NCI-H1436 (cell line): Measurements from ENCODE around the gene FICD.
A peak's percentile ranks its signal among the peaks of the same experiment; 100 is the strongest.
"Not testable (repeated sequence)": the region's sequence is repeated elsewhere in the genome, so short reads cannot be mapped to it uniquely, and the experiment has no call there.

Experiments used
- DNase-seq: peaks from one replicate; lab custom pipeline; 2025; lab: John Stamatoyannopoulos, UW

Gene FICD

DNA sequence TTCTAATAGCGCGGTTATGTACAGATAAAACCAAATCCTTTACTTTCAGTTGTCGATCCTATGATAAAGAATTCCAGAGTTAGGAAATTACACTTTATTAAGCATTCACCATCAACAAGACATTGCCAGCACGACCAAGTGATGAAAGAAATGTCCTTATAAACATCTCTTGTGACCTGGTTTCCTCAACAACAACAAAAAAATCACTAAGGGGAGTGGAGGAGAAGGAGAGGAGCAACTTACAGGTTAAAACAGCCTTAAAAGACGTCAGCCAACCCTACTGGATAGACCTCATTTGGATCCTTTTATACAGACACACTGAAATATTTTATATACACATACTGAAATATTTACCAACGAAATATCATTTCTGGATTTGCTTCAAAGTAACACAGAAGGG is 23.1 kb downstream of the FICD start:
- DNase-seq, result no peak

DNA sequence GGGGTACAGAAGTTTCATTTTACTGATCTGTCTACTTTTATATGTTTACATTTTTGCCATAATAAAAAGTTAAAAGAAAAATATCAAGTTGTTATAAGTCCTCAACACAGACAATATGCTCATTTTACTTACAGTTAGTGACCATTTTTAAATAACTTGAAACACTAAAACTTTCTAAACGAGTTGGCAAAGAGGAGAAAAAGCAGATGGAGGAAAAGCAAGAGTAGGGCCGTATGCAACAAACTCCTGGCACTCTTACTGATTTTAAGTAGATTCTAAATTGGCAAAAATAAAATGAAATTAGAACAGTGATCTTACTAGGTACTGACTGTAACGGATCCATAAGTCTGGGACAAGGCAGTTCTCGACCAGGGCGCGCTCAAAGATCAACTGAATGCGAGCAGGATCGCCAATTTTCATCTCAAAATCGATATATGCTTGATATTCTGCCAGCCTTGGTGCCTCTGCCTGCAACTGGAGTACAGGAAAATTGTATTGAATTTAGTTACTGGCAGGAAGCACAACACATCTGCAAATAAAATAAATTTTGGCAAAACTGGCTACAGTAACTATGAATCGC is 23.6 kb downstream of the FICD start:
- no peak for DNase-seq

DNA sequence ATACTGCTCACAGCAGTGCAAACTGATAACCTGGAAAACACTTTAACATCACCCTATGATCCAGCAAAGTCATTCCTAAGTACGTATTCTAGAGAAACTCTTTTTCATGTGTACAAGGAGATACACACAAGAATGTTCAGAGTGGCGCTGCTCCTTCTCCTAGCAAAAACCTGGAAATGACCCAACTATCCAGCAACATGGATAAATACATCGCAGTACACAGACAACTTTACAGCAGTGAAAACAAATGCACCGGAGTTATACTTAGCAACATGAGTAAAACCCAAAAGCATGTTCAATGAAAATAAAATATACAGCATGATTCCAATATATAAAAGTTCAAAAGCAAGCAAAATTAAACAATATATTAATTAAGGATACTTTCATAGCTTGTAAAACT is 27.2 kb downstream of the FICD start:
- DNase-seq, result no peak

DNA sequence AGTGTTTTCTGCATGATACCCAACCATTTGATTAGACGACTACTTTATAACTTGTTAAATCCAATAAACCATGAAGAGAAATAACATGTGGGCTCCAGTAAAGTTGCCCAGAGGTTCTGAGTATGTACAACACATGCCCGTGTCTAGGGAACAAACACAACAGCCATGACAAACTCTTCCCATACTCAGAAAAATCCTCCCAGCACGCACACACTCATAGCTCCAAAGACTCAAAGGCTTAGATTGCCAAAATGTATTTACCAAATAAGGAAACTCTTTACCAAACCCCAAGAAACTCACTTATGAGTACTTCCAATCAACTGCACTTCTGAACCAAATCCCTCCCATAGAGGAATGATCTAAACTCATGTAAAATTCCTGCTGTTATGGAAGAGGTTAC is 28.6 kb downstream of the FICD start:
- no peak for DNase-seq

DNA sequence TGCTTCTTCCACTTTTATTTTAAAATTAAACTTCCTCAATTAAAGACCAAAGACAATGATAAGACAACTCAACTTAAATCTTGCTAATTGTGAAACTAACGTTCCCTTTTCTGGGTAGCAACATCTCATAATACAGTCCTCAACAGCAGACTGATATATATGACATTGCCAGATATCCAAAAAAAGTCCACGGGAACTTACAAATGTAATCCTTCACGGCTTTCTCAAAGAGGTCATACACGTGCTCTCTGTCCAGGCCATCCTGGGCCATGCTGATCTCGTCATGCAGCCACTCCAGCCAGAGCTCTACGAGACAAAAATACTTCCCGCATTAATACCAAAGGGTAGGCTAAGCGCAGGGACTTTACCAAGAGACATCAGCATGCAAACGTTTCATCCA is 32.6 kb downstream of the FICD start:
- DNase-seq, result no peak

DNA sequence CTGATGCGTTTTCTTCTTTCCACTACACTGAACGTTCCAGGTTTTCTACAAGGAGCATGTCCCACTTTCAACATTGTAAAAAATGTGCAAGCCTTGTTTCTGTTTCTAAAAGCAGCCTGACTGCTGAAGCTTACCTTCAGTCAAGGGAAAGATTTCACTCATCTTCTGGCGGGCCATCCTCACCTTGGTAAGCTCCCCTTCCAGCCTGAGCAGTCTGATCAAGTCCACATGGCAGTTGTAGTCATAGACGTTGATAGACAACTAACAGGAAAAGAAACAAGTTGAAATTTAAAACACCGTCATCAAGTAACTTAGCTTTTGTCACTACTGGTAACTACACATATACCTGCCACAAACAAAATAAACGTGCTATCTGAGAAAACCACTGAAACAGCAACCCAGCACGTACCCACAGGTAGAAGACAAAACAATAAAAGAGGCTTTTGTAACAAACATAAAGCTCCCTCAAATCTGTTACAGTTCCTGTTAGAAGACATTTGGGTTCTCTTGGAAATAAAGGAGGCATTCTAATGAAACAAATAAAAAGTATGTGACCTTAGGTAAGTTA is 34.0 kb downstream of the FICD start:
- no peak for DNase-seq

DNA sequence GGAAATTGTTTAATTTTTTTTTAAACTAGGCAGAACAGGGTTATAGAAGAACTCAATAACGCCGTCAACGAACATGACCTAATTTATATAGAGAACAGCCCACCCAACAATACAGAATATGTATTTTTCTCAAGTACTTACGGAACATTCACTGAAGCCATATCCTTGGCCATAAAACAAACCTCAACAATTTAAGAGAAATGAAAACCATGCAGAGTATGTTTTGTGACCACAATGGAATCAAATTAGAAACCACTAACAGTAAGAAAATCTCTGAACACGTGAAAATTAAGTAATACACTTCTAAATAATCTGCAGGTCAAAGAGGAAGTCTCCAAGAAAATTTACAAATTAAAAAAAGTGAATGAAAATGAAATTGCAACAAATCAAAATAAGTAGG is 36.5 kb downstream of the FICD start:
- no peak for DNase-seq

DNA sequence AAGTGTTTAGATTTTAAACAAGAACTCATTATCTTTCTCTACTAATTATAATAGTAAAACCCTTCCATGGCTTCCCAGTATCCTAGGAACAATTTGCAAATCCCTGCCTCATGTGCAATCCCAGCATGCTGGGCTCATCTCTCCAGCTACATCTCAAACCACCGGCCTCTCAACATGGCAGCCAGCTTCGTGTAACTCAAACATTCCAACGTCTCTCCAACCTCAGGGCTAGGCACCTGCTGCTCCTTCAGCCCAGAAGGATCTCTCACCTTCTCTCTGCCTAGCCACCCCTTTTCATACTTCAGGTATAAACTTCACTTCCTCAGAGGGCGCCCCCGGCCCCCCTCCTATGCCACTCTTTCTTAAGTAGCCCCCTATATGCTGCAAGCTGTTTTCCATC is 38.7 kb downstream of the FICD start:
- DNase-seq, result no peak

DNA sequence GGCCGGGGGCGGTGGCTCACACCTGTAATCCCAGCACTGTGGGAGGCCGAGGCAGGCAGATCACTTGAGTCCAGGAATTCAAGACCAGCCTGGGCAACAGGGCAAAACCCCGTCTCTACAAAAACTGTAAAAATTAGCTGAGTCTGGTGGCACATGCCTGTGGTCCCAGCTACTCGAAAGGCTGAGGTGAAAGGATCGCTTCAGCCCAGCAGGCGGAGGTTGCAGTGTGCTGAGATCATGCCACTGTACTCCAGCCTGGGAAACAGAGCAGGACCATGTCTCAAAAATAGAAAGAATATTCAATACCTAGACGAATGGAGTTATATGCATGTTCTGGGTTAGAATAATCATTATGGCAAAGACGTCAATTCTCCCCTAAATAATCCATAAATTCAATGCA is 40.3 kb downstream of the FICD start:
- DNase-seq, result not testable (repeated sequence)

DNA sequence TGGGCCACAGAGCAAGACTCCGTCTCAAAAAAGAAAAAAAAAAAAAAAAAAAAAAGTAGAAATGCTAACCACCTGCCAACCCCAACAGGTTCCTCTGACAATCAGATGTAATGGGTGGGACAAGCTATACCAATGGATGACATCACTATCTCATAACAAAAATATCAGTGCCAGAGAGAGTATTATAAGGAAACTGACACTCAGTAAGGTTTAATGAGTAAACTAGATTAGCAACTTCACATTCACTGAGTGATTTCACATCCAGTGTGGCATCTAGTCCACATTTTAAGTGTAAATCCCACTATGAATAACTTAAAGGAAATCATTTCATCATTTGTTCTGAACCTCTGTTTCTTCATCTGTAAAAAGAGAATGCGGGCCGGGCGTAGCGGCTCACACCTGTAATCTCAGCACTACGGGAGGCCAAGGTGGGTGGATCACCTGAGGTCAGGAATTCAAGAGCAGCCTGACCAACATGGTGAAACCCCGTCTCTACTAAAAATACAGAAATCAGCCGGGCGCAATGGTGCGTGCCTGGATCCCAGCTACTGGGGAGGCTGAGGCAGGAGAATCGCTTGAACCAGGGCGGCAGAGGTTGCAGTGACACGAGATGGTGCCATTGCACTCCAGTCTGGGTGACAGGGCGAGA is 44.1 kb downstream of the FICD start:
- DNase-seq, result no peak

DNA sequence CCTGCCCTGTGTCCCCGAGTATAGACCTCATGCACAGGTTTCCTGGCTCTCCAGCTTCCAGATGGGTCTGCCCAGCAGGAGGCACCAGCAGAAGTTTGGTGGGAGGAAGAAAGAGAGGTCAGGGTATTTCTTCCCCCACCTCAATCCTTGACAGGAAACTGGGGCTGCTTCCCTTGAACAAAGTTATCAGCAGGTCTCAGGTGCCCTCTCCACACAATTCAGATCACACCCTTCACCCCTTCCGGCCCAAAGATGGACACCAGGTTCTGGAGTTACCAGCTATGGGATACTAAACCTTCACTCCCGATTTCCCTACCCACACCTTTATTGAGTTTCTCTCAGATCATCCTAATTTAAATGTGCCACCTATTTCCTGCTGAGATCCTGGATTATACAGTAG is 44.7 kb downstream of the FICD start:
- no peak for DNase-seq

DNA sequence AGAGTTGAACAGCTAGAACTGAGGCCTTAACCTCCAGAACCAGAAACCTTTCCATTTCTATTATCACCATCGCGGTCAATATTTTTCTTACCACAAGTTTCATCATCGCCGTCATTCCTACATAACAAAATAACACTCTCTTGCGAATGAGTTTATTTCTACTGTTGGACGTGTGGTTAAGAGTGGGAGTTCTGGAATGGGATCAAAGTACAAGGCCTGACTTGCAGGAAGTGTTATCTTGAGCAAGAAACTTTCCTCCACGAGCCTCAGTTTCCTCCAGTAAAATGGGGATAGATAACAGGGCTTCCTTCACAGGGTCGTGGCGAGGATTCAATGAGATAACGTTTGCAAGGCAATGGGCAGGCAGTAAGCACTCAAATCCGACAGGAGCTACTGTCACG is 45.2 kb downstream of the FICD start:
- DNase-seq, result no peak

DNA sequence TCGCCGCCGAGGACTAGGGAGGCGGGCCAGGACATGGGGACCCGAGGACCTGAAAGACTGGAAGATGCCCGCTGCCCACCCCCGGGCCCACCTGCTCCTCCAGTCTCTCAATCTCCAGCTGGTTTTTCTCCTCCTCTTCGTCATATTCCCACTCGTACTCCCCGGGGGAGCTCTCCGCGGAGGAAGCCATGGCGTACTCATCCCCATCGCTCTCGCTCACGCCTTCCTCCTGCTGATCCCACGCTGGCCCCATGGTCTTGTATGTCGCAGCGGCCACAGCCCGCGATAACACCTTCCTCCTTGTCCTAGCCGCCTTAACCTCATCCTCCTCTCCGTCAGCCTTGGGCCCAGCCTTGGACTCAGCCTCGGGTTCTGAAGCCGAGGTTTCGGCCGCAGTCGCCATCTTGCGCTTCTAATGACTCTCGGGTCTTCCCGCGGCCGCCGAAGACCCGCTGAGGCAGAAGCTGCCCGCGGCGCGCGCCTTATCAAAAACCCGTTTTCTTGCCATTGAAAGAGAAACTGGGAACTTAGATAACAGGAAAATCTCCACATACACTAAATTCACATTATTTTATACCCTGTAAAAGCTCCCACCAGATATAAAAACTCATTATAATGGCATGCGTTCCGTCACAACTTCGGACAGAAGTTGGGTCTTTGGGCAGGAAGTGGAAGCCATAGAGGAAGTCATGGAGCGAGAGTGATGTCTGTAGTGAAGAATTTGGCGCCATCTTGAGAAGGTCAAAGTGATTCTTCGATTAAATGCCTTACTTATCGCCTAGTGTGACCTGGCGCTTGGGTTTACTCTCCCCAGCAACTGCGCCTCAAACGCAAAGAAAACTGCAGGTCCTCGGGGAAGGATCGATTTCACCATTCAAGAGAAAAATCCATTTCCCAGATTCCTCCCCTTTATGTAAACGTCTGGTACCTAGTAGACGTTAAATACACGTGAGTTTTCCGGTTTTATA is 46.0 kb downstream of the FICD start, which contains the start of gene SART3:
SART3 (minus strand) TSS at position 422 of the 968 bp plus-strand sequence; CDS start at position 403, 19 bp downstream.
- DNase-seq, result peak; percentile 87

DNA sequence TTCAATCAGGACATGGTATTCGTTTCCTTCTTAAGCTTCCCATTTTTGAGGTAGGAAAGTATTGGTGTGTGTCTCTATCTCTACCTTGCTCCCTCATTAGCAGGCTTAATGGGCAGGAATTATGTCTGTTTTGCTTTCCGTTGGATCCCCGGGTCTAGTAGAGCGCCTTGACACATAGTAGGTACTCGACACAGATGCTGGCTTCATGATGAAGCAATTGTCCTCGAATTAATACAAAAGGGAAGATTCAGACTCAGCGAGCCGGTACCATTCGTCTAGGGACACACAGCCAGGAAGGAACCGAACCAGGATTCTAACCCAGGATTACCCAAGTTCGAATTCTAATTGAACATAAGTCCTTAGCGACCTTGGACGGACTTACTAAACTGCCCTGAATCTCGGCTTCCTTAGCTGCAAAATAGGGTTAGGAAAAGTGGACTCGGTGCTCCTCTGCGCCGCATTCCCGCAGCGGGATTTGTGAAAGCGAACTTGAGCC is 46.8 kb downstream of the FICD start:
- no peak for DNase-seq

DNA sequence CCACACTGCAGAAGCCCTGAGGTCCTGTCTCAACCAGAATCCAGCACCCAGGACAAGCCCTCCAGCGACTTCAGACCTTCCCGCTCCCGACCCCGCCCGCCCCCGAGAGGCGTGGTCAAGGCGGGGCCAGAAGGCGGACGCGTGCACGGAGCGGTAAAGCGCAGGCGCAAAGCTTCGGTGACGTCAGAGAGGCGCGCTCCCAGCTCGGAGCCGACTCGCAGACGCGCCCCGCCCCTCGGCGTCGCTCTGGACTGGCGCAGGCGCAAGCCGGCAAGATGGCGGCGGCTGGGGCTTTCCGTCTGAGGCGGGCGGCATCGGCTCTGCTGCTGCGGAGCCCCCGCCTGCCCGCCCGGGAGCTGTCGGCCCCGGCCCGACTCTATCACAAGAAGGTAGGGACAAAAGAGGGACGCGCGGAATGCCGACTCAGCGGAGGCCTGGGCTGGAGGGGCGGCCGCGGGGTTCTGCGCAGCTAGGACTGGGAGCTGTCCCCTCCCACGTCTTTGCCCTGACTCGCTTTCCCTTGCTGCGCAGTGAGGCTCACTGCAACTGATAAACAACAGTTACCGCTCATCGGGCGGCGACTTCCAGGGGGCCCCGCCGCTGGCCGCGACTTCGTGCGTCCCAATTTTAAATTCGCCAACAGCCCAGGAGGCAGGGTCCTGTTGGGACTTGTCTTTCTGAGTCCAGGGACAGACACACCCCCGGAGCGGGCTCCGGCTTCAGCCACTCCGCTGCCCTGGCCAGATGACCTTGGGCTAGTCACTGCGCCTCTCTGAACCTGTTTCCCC is 47.5 kb downstream of the FICD start, which contains the start of gene ISCU:
ISCU (plus strand) TSS at position 249 of the 788 bp plus-strand sequence; CDS start at position 276, 27 bp downstream.
- peak; percentile 94 for DNase-seq

DNA sequence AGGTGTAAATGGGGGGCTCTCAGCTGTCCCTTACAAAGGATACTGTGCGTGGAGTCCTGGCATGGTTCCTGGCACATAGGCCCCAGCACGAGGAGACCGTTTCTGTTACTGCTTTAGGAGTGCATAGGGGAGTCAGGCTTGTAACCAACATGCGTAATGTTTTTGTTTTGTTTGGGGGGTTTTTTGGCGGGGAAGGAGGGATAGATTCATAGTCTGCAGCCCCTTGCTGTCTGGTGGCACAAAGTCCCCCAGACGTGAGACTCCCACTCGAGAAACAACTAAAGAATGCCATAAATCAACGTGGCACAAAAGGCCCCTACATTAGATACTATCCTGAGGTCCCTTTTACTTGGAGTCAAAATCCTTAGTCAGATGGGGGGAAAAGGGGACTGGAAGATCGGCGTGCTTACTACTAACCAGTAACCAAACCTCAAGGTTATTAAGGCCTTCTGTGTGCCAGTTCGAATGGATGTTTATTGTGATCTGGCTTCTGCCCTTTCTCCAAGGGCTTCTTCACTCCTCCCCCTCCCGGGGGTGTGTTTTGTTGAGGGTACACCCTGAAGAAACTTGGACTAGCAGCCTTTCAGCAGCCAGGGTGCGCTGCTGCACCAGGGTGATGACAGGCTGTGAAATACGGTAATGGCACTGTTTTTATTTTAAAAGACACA is 48.2 kb downstream of the FICD start:
- peak; percentile 79 for DNase-seq

DNA sequence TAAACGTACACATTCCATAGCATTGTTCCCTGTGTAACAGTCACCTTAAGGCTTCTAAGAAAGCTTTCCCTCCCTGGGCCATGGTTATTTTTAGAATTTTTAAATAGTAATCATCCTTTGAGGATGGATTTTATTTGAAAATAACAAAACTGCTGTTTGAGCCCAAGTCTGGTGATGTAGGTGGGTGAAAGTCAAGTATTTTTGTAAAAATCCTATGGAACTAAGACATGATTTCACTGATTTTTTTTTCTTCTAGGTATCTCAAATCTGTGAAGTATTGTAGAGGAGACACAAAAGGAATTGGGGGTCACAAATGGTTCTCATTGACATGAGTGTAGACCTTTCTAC is 48.7 kb downstream of the FICD start:
- no peak for DNase-seq

DNA sequence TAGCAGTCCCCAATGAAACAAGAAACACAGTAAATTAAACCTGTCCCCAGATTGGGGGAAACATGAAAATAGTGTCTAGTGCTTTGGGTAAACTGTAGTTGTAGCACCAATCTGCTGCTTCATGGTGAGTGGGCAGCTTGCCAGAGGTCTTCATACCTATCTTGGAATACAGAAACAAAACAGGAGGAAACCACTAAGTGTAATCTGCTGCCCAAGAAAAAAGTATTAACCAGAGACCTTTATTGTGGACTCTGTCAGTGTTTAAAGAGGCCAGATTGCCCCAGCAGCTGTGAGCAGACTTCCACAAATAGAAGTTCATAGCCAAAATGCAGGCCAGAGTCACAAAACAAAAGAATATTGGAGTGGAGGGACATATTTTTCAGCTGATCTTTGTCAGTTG is 49.6 kb downstream of the FICD start:
- DNase-seq, result no peak

DNA sequence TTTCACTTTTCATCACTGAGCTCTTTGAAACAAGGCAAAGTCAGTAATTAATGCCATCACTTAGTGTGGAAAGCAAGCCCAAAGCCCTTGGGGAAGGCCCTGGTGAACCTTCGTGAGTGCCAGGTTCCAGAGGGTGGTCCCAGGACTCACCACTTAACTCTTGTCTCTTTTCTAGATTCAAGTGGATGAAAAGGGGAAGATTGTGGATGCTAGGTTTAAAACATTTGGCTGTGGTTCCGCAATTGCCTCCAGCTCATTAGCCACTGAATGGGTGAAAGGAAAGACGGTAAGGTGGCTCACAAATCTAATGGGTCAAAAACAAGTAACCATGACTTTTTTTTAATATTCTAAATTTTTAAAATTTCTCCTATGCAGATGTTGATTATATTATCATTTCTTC is 50.1 kb downstream of the FICD start:
- DNase-seq, result no peak

DNA sequence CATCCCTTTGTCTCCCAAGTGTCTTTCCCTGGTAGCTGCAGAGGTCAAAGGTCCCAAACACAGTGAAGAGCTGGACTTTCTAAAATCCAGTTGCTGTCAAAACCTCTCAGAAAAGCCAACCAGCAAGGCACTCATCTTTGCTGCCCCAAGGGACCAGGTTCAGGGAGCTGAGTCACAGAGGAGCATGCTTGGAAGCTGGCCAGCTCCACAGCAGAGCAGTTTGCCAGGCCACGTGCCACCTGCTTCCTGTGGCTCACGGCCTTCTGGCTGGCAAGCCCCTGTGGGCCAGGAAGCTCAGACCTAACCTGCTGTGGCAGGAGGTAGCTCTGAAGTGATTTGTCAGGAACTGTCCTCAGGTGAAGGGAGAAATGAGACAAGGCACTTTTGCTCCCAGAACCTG is 50.9 kb downstream of the FICD start:
- DNase-seq, result peak; percentile 94

DNA sequence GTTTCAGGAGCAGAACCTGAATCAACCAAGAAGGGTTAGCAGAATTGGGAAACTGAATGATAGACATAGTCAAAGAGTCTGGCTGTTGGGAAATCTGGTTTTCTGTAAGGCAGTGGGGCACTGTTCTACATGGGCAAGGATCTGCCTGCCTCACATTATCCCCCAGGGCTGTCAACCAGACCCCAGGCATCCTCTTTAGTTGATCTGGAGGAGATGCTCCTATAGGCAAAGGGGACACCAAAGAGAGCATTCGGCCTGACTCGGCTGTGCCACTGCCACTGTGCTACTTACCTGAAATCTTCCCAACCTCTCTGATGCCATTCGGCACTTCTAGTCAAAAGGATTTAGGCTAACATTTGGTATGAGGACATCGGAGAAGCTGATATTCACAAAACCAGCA is 51.4 kb downstream of the FICD start:
- no peak for DNase-seq
